MM.1S (cell line): Measurements from ENCODE around the gene SHC4.
A peak's percentile ranks its signal among the peaks of the same experiment; 100 is the strongest.
"Not testable (repeated sequence)": the region's sequence is repeated elsewhere in the genome, so short reads cannot be mapped to it uniquely, and the experiment has no call there.

ENCODE experiments used
- DNase-seq: peaks from one replicate; pipeline ENCODE4 v3.0.0-alpha.2; 2015
- H2AFZ ChIP-seq: fragments of 300-600 bp; sonication (generic); 2 replicates; pipeline ENCODE4 v1.6.0; 2016; ENCODE audit warnings: antibody characterized with exemption, low read length
- H3F3A ChIP-seq: fragments of 300-600 bp; sonication (generic); 2 replicates; pipeline ENCODE4 v1.6.1; 2016; ENCODE audit warnings: mild to moderate bottlenecking, antibody characterized with exemption, low read length, moderate library complexity, mixed read lengths; ENCODE audit not compliant: insufficient read depth
- H3K27ac ChIP-seq: fragments of 300-600 bp; sonication (generic); 2 replicates; pipeline ENCODE4 v1.5.1; 2016; ENCODE audit warnings: mild to moderate bottlenecking, low read length
- H3K27me3 ChIP-seq: fragments of 300-600 bp; sonication (generic); replicated peaks from 2 replicates; pipeline ENCODE4 v1.6.0; 2016; ENCODE audit warnings: low read length; ENCODE audit not compliant: insufficient read depth
- H3K36me3 ChIP-seq: fragments of 300-600 bp; sonication (generic); replicated peaks from 2 replicates; pipeline ENCODE4 v1.6.1; 2016; ENCODE audit warnings: mild to moderate bottlenecking, low read length, mixed read lengths; ENCODE audit not compliant: insufficient read depth
- H3K4me1 ChIP-seq: fragments of 300-600 bp; sonication (generic); 2 replicates; pipeline ENCODE4 v1.6.1; 2016; ENCODE audit warnings: low read length, mixed read lengths
- H3K4me2 ChIP-seq: fragments of 300-600 bp; sonication (generic); 2 replicates; pipeline ENCODE4 v1.6.0; 2016; ENCODE audit warnings: low read depth, low read length
- H3K4me3 ChIP-seq: fragments of 300-600 bp; sonication (generic); 2 replicates; pipeline ENCODE4 v1.5.1; 2016; ENCODE audit warnings: low read length, mixed read lengths
- H3K79me2 ChIP-seq: fragments of 300-600 bp; sonication (generic); 2 replicates; pipeline ENCODE4 v1.6.1; 2016; ENCODE audit warnings: mixed run types, low read length, mixed read lengths
- H3K9ac ChIP-seq: fragments of 300-600 bp; sonication (generic); 2 replicates; pipeline ENCODE4 v1.6.1; 2016; ENCODE audit warnings: low read length, mixed read lengths
- H3K9me2 ChIP-seq: fragments of 300-600 bp; sonication (generic); replicated peaks from 2 replicates; pipeline ENCODE4 v1.6.1; 2016; ENCODE audit warnings: mild to moderate bottlenecking, low read length, mixed read lengths; ENCODE audit not compliant: insufficient read depth
- H3K9me3 ChIP-seq: fragments of 300-600 bp; sonication (generic); replicated peaks from 2 replicates; pipeline ENCODE4 v1.6.1; 2016; ENCODE audit warnings: mild to moderate bottlenecking, low read length, mixed read lengths; ENCODE audit not compliant: insufficient read depth
- H4K20me1 ChIP-seq: fragments of 300-600 bp; sonication (generic); 2 replicates; pipeline ENCODE4 v1.6.1; 2016; ENCODE audit warnings: mild to moderate bottlenecking, low read length, moderate library complexity, mixed read lengths; ENCODE audit not compliant: insufficient read depth
- CTCF ChIP-seq: fragments of 300-600 bp; sonication (generic); IDR thresholded peaks from 2 replicates; pipeline ENCODE4 v1.5.1; 2016; ENCODE audit warnings: antibody characterized with exemption, low read length, mixed read lengths
- EZH2 ChIP-seq: fragments of 300-600 bp; sonication (generic); optimal IDR thresholded peaks from 2 replicates; pipeline ENCODE3; 2017; ENCODE audit warnings: low read depth, mild to moderate bottlenecking, antibody characterized with exemption, low read length, mixed read lengths
- EZH2phosphoT487 ChIP-seq: fragments of 300-600 bp; sonication (generic); IDR thresholded peaks from 2 replicates; pipeline ENCODE4 v1.6.1; 2018; ENCODE audit warnings: antibody characterized with exemption, low read length

Gene SHC4

GRCh38 chr15:48858401-48858800 is 105.3 kb downstream of the SHC4 start:
- Histone ChIP-seq H3K4me2 (no peak overlapping the region), H3K36me3 (no peaks in the 10 kb centered on the region), H3F3A (no peaks in the 10 kb centered on the region), H2AFZ (peak overlapping the region; percentile 18; the same call in 1 of the 2 replicates), H3K79me2 (no peaks in the 10 kb centered on the region), H3K27me3 (no peaks in the 10 kb centered on the region), H3K4me1 (peaks cover 5% of the 10 kb centered on the region; the same call in 1 of the 2 replicates), H4K20me1 (no peaks in the 10 kb centered on the region), H3K9me3 (no peaks in the 10 kb centered on the region), H3K27ac (no peak overlapping the region), H3K4me3 (no peak overlapping the region), H3K9me2 (no peaks in the 10 kb centered on the region), H3K9ac (no peak overlapping the region)
- peak; percentile 20 for DNase-seq
- no peak for TF ChIP-seq EZH2
- no peak for TF ChIP-seq EZH2phosphoT487
- TF ChIP-seq CTCF = no peak

- Histone ChIP-seq H2AFZ (no peak overlapping the region), H3F3A (no peaks in the 10 kb centered on the region), H4K20me1 (no peaks in the 10 kb centered on the region), H3K9ac (no peak overlapping the region), H3K9me2 (no peaks in the 10 kb centered on the region), H3K27ac (no peak overlapping the region), H3K4me1 (no peaks in the 10 kb centered on the region), H3K9me3 (no peaks in the 10 kb centered on the region), H3K79me2 (no peaks in the 10 kb centered on the region), H3K4me3 (no peak overlapping the region), H3K4me2 (no peak overlapping the region), H3K27me3 (no peaks in the 10 kb centered on the region), H3K36me3 (no peaks in the 10 kb centered on the region)
- TF ChIP-seq EZH2 (no peak), CTCF (no peak), EZH2phosphoT487 (no peak)
- no peak for DNase-seq
Observed at GRCh38 chr15:48856942-48857341, 106.8 kb downstream of the SHC4 start.

- Histone ChIP-seq H4K20me1 (no peaks in the 10 kb centered on the region), H3K4me1 (no peaks in the 10 kb centered on the region), H3K79me2 (no peaks in the 10 kb centered on the region), H3K27me3 (no peaks in the 10 kb centered on the region), H3K4me2 (no peak overlapping the region), H3K4me3 (no peak overlapping the region), H3K27ac (no peak overlapping the region), H3K9me2 (no peaks in the 10 kb centered on the region), H2AFZ (no peak overlapping the region), H3K36me3 (no peaks in the 10 kb centered on the region), H3K9me3 (no peaks in the 10 kb centered on the region), H3F3A (no peaks in the 10 kb centered on the region), H3K9ac (no peak overlapping the region)
- no peak for DNase-seq
- no peak for TF ChIP-seq EZH2phosphoT487
- TF ChIP-seq CTCF = no peak
- no peak for TF ChIP-seq EZH2
Observed at GRCh38 chr15:48855501-48856440, 107.9 kb downstream of the SHC4 start.

GRCh38 chr15:48854434-48854833 is 109.3 kb downstream of the SHC4 start:
- H3K27ac ChIP-seq, H3K36me3 ChIP-seq, H3K4me1 ChIP-seq, H3K9me2 ChIP-seq, H3K9me3 ChIP-seq, H3K4me3 ChIP-seq, H3F3A ChIP-seq, H3K4me2 ChIP-seq, H3K9ac ChIP-seq, H3K79me2 ChIP-seq, H3K27me3 ChIP-seq, H4K20me1 ChIP-seq, DNase-seq, H2AFZ ChIP-seq: not testable (repeated sequence)
